Suppressor macrophage treated with lipopolysaccharide for 4 hours (primary cell): ENCODE results near the gene SUZ12.
"Not testable (repeated sequence)": the region's sequence is repeated elsewhere in the genome, so short reads cannot be mapped to it uniquely, and the experiment has no call there.

Experiments used
- DNase-seq: peaks from one replicate; pipeline ENCODE4 v3.0.0-alpha.2; 2020

The SUZ12 gene

GRCh38 chr17:32042266-32042665 is 105.5 kb downstream of the SUZ12 start:
- not testable (repeated sequence) for DNase-seq

GRCh38 chr17:32045611-32046010 is 108.8 kb downstream of the SUZ12 start:
- not testable (repeated sequence) for DNase-seq

- not testable (repeated sequence) for DNase-seq
These were observed 110.9 kb downstream of the SUZ12 start for GRCh38 chr17:32047663-32048062.
